Activated T-helper 1 cell treated with anti-CD3 and anti-CD28 coated beads, Interleukin-2, amount 50 U/mL, for 16 hours (primary cell): ENCODE results near the gene ZNF879.

Source experiments
- DNase-seq, 2 donors: peaks; one replicate each; pipeline ENCODE4 v3.0.0-alpha.2; 2020; ENCODE audit warnings: low read depth in 1 of 2, low spot score in 1 of 2

The ZNF879 gene

GRCh38 chr5:179006564-179006963 is 17.0 kb upstream of the ZNF879 start:
- DNase-seq, result no peak

- DNase-seq, result no peak
Measured at GRCh38 chr5:179008667-179009066, 14.9 kb upstream of the ZNF879 start.

- DNase-seq, result no peak
Measured at GRCh38 chr5:179033004-179033580, 9.5 kb downstream of the ZNF879 start.

GRCh38 chr5:179044765-179045164 is 21.2 kb downstream of the ZNF879 start:
- no peak for DNase-seq

- no peak for DNase-seq
Measured at GRCh38 chr5:179051784-179052183, 28.2 kb downstream of the ZNF879 start.

- DNase-seq, result no peak
Measured at GRCh38 chr5:179054036-179054785, 30.6 kb downstream of the ZNF879 start.

- DNase-seq, result no peak
Measured at GRCh38 chr5:179054876-179055275, 31.3 kb downstream of the ZNF879 start.

GRCh38 chr5:179055436-179055835 is 31.8 kb downstream of the ZNF879 start:
- DNase-seq, result no peak

GRCh38 chr5:179055841-179056240 is 32.2 kb downstream of the ZNF879 start:
- no peak for DNase-seq

- DNase-seq, result peak; percentile 61 to 76
Measured at GRCh38 chr5:179060116-179061008, 36.8 kb downstream of the ZNF879 start, which contains the start of gene ZNF354C. ZNF354C (plus strand) TSS chr5:179060373; CDS start chr5:179062069, 1,696 bp downstream.

GRCh38 chr5:179061025-179061424 is 37.4 kb downstream of the ZNF879 start:
- DNase-seq, result no peak

- DNase-seq, result no peak
Measured at GRCh38 chr5:179065703-179066102, 42.1 kb downstream of the ZNF879 start.

- no peak for DNase-seq
Measured at GRCh38 chr5:179079165-179079987, 55.8 kb downstream of the ZNF879 start.

GRCh38 chr5:179080724-179081123 is 57.1 kb downstream of the ZNF879 start:
- no peak for DNase-seq
